DOHH2 (cell line): Measurements from ENCODE around the gene SEC22A.

Experiments used
- H3F3A ChIP-seq: fragments of 200-600 bp; sonication (generic), shearing (Covaris generic); 2 replicates; pipeline ENCODE4 v1.6.0; 2016; ENCODE audit warnings: antibody characterized with exemption, mild to moderate bottlenecking; ENCODE audit not compliant: control insufficient read depth, insufficient read depth
- H3K27ac ChIP-seq: fragments of 200-600 bp; sonication (generic); 2 replicates; pipeline ENCODE4 v1.5.1; 2014; ENCODE audit warnings: low read depth, mild to moderate bottlenecking, low read length, moderate library complexity
- H3K27me3 ChIP-seq: fragments of 200-600 bp; sonication (generic); 2 replicates; pipeline ENCODE4 v1.6.1; 2014; ENCODE audit warnings: mild to moderate bottlenecking, low read length, mixed read lengths; ENCODE audit not compliant: control insufficient read depth
- H3K36me3 ChIP-seq: fragments of 200-600 bp; sonication (generic); 2 replicates; pipeline ENCODE4 v1.6.1; 2014; ENCODE audit warnings: mild to moderate bottlenecking, low read length, moderate library complexity, mixed read lengths; ENCODE audit not compliant: control insufficient read depth
- H3K4me1 ChIP-seq: fragments of 200-600 bp; sonication (generic); 2 replicates; pipeline ENCODE4 v1.6.1; 2014; ENCODE audit warnings: mild to moderate bottlenecking, low read length, mixed read lengths; ENCODE audit not compliant: control insufficient read depth
- H3K4me2 ChIP-seq: fragments of 200-600 bp; sonication (generic); 2 replicates; pipeline ENCODE4 v1.6.0; 2014; ENCODE audit warnings: mild to moderate bottlenecking, low read length, moderate library complexity
- H3K4me3 ChIP-seq: fragments of 200-600 bp; sonication (generic); 2 replicates; pipeline ENCODE4 v1.5.1; 2014; ENCODE audit warnings: mild to moderate bottlenecking, low read length, mixed read lengths
- H3K79me2 ChIP-seq: fragments of 200-600 bp; sonication (generic); 2 replicates; pipeline ENCODE4 v1.6.1; 2014; ENCODE audit warnings: mild to moderate bottlenecking, low read length, mixed read lengths; ENCODE audit not compliant: control insufficient read depth
- H3K9me2 ChIP-seq: fragments of 200-600 bp; sonication (generic); replicated peaks from 2 replicates; pipeline ENCODE4 v1.6.1; 2014; ENCODE audit warnings: mild to moderate bottlenecking, low read length, mixed read lengths; ENCODE audit not compliant: control insufficient read depth
- H3K9me3 ChIP-seq: fragments of 200-600 bp; sonication (generic); 2 replicates; pipeline ENCODE4 v1.6.1; 2014; ENCODE audit warnings: antibody characterized with exemption, low read length, mixed read lengths; ENCODE audit not compliant: control insufficient read depth, insufficient read depth
- H4K20me1 ChIP-seq: fragments of 200-600 bp; sonication (generic); 2 replicates; pipeline ENCODE4 v1.6.0; 2014; ENCODE audit warnings: low read depth, mild to moderate bottlenecking, antibody characterized with exemption, low read length, moderate library complexity; ENCODE audit not compliant: control insufficient read depth, insufficient read depth
- CTCF ChIP-seq: fragments of 200-600 bp; sonication (generic); IDR thresholded peaks from one replicate; pipeline ENCODE4 v1.5.1; 2014; ENCODE audit warnings: antibody characterized with exemption, mild to moderate bottlenecking, low read depth, low read length; ENCODE audit not compliant: poor library complexity, severe bottlenecking
- EZH2phosphoT487 ChIP-seq: fragments of 200-600 bp; sonication (generic); IDR thresholded peaks from 2 replicates; pipeline ENCODE4 v1.6.1; 2017; ENCODE audit warnings: borderline replicate concordance, mild to moderate bottlenecking, antibody characterized with exemption, low read length, moderate library complexity, mixed read lengths

SEC22A gene

GRCh38 chr3:123275691-123276090 lies 73.9 kb downstream of the SEC22A start:
- Histone ChIP-seq H3K4me1 (no peaks in the 10 kb centered on the region), H3K36me3 (no peaks in the 10 kb centered on the region), H3F3A (no peaks in the 10 kb centered on the region), H4K20me1 (no peaks in the 10 kb centered on the region), H3K4me3 (no peak overlapping the region), H3K4me2 (no peak overlapping the region), H3K27me3 (no peaks in the 10 kb centered on the region), H3K79me2 (no peaks in the 10 kb centered on the region), H3K9me3 (no peaks in the 10 kb centered on the region), H3K9me2 (no peaks in the 10 kb centered on the region), H3K27ac (no peak overlapping the region)
- TF ChIP-seq CTCF (no peak), EZH2phosphoT487 (no peak)

GRCh38 chr3:123276346-123277006 lies 74.7 kb downstream of the SEC22A start:
- no peaks in the 10 kb centered on the region for H4K20me1 ChIP-seq
- no peaks in the 10 kb centered on the region for H3K4me1 ChIP-seq
- no peaks in the 10 kb centered on the region for H3K9me3 ChIP-seq
- H3F3A ChIP-seq = no peaks in the 10 kb centered on the region
- no peak overlapping the region for H3K27ac ChIP-seq
- H3K4me3 ChIP-seq = no peak overlapping the region
- no peaks in the 10 kb centered on the region for H3K27me3 ChIP-seq
- H3K36me3 ChIP-seq = no peaks in the 10 kb centered on the region
- no peaks in the 10 kb centered on the region for H3K9me2 ChIP-seq
- no peak for TF ChIP-seq EZH2phosphoT487
- no peak for TF ChIP-seq CTCF
- no peak overlapping the region for H3K4me2 ChIP-seq
- H3K79me2 ChIP-seq = no peaks in the 10 kb centered on the region

GRCh38 chr3:123277106-123277505 lies 75.4 kb downstream of the SEC22A start:
- no peak for TF ChIP-seq CTCF
- no peak for TF ChIP-seq EZH2phosphoT487
- H3K4me1 ChIP-seq = no peaks in the 10 kb centered on the region
- no peaks in the 10 kb centered on the region for H3F3A ChIP-seq
- H3K4me3 ChIP-seq = no peak overlapping the region
- no peaks in the 10 kb centered on the region for H3K27me3 ChIP-seq
- no peaks in the 10 kb centered on the region for H3K9me2 ChIP-seq
- no peaks in the 10 kb centered on the region for H3K9me3 ChIP-seq
- no peaks in the 10 kb centered on the region for H3K79me2 ChIP-seq
- H3K36me3 ChIP-seq = no peaks in the 10 kb centered on the region
- H3K27ac ChIP-seq = no peak overlapping the region
- no peaks in the 10 kb centered on the region for H4K20me1 ChIP-seq
- H3K4me2 ChIP-seq = no peak overlapping the region
